GM06990 (cell line): ENCODE results near the gene DOCK9.

Experiments used
- DNase-seq: peaks from one replicate; pipeline ENCODE4 v3.0.0-alpha.2; 2011; ENCODE audit not compliant: insufficient read length; ENCODE audit errors: extremely low read depth
- H3K27me3 ChIP-seq: replicated peaks from 2 replicates; pipeline ENCODE4 v1.6.0; 2011; ENCODE audit warnings: low read length; ENCODE audit not compliant: control insufficient read depth, insufficient read depth
- H3K36me3 ChIP-seq: 2 replicates; pipeline ENCODE4 v1.5.1; 2011; ENCODE audit warnings: low read length; ENCODE audit not compliant: control insufficient read depth, insufficient read depth
- H3K4me3 ChIP-seq: replicated peaks from 2 replicates; pipeline ENCODE4 v1.5.1; 2011; ENCODE audit warnings: low read depth, mild to moderate bottlenecking, control low read depth, low read length
- TF ChIP-seq, protein P1 (sequence below): IDR thresholded peaks from 2 replicates; pipeline ENCODE4 v1.5.1; 2011; ENCODE audit warnings: low read length, control low read depth, mild to moderate bottlenecking, inconsistent platforms; ENCODE audit not compliant: insufficient read depth, poor library complexity, severe bottlenecking

The DOCK9 gene

GRCh38 chr13:98986226-98986846, 8.5 kb upstream of the DOCK9 start:
- TF ChIP-seq, protein P1, sequence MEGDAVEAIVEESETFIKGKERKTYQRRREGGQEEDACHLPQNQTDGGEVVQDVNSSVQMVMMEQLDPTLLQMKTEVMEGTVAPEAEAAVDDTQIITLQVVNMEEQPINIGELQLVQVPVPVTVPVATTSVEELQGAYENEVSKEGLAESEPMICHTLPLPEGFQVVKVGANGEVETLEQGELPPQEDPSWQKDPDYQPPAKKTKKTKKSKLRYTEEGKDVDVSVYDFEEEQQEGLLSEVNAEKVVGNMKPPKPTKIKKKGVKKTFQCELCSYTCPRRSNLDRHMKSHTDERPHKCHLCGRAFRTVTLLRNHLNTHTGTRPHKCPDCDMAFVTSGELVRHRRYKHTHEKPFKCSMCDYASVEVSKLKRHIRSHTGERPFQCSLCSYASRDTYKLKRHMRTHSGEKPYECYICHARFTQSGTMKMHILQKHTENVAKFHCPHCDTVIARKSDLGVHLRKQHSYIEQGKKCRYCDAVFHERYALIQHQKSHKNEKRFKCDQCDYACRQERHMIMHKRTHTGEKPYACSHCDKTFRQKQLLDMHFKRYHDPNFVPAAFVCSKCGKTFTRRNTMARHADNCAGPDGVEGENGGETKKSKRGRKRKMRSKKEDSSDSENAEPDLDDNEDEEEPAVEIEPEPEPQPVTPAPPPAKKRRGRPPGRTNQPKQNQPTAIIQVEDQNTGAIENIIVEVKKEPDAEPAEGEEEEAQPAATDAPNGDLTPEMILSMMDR = no peak
- H3K36me3 ChIP-seq = no peaks in the 10 kb centered on the region
- H3K4me3 ChIP-seq = no peak overlapping the region
- peak; percentile 34 for DNase-seq
- no peaks in the 10 kb centered on the region for H3K27me3 ChIP-seq

DNA sequence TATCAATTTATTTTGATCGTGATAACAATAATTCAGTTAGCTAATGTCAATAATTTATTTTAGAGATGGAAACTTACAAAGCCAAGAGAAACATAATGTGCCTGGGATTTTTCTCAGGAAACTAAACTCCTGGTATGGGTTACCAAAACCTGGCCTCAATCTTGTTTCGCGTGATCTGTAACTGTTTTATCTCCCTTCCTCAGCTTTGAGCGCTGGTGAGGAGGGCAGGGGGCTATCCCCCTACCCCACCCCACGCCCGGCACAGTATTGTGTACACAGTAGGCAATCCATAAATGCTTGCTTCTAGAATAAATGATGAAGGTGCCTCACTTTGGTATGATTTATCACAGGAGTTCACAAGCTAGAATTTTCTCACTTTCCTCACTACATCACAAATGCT, 7.7 kb upstream of the DOCK9 start:
- Histone ChIP-seq H3K27me3 (no peaks in the 10 kb centered on the region), H3K4me3 (no peak overlapping the region), H3K36me3 (no peaks in the 10 kb centered on the region)
- TF ChIP-seq, protein P1 = no peak
- no peak for DNase-seq

DNA sequence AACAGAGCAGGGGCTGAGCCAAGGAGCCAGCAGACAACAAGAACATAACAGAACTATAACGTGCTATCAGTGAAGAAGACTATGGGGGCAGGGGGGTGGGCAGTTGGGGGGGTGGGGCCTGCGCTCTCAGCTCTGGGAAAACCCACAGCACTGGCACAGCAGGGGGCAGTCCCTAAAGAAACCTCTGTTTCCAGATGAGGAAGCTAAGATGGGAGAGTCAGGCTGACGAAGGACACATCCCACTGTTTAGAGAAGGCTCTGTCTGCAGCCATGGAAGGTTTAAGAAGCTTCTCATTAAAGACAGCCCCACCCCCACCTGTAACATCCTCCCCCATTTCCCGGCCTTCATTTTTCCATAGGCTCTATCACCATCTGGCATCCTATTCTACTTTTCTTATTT, 7.1 kb upstream of the DOCK9 start:
- DNase-seq = no peak
- Histone ChIP-seq H3K36me3 (no peaks in the 10 kb centered on the region), H3K27me3 (no peaks in the 10 kb centered on the region), H3K4me3 (no peak overlapping the region)
- TF ChIP-seq, protein P1 = no peak

- Histone ChIP-seq H3K4me3 (no peak overlapping the region), H3K36me3 (no peaks in the 10 kb centered on the region), H3K27me3 (no peaks in the 10 kb centered on the region)
- no peak for DNase-seq
- TF ChIP-seq, protein P1 = no peak
These were observed 6.3 kb upstream of the DOCK9 start for GRCh38 chr13:98984118-98984517.

- no peaks in the 10 kb centered on the region for H3K27me3 ChIP-seq
- no peak for DNase-seq
- H3K36me3 ChIP-seq = no peaks in the 10 kb centered on the region
- TF ChIP-seq, protein P1 = no peak
- H3K4me3 ChIP-seq = no peak overlapping the region
These were observed 5.3 kb upstream of the DOCK9 start for GRCh38 chr13:98983182-98983581.
